ENCODE data around the gene TECPR2. TPM values are rescaled to one million over a fixed set of nuclear protein-coding genes. Genes with fewer than 3 reads are reported as not detected.

The TECPR2 gene
- total and polyA plus RNA-seq, 2 experiments from 2014 or later, result 9.2 to 37.4 TPM

DNA sequence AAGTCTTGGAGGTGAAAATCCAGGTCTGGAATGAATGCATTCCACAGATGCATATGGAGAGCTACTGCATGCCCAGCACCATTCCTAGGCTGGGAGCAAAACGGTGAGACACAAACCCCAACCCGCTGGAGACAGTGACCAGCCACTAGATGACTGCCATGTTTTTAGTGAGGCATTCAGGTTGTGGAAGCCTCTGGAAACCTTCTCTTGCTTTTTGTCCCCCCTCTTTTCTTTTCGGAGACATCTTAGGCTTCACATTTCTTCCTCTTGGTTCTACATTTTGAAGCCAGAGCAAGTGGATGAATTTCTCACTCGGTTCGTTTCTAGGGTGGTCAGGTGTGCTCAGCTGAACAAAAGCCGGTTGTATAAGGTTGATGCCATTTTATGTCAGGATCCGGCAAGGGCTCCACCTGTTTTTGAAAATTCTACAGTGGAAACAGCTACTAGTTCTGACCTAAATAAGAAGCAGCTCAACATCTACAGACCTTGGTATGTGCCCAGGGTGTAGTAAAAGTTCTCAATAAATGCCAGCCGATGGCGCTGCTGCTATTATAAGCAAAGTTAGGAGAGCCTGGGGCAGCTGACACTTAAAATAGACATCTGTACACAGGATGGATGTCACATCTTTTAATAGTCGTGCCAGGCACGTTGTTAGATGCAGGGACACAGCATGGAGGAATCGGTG, 45.0 kb upstream of the TECPR2 start:
- peak overlapping the region; percentile 93 for H3K27ac ChIP-seq
- TF ChIP-seq CTCF (IDR thresholded peaks at IDR 0.05; ENCODE audit: low read depth, low read length), result no peak
- H3K27me3 ChIP-seq, result no peaks in the 10 kb centered on the region
- DNase-seq (ENCODE audit: low read depth in 1 of 2, low spot score in 1 of 2), result peak in 1 of 2 donors; percentile 50
- peak overlapping the region; percentile 71 for H3K4me3 ChIP-seq
- peaks cover 8% of the 10 kb centered on the region for H3K4me1 ChIP-seq (ENCODE audit: low read depth)
- no peaks in the 10 kb centered on the region for H3K9me3 ChIP-seq (ENCODE audit: low read depth)
- H3K36me3 ChIP-seq, result no peaks in the 10 kb centered on the region

DNA sequence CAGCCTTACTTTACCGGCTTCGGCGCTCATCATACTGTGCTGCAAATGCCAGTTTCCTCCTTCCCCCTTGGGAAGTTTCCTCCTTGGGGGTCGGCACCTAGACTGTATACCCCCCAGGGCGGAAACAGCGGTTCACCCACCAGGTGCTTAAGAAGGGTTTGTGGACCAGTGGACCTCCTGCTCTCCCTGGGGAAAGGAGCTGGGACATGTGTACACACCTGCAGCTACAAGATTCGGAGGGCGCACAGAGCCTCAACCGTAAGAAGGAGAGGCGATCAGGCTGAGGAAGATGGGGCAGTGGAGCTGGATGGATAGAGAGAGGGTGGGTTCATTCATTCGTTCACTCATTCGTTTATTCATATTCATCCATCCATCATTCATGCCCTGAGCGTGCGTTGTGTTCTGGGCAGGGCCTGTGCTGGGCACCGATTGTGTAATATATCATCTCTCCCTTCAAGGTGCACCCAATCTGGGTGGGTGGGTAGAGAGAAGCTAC, 43.9 kb upstream of the TECPR2 start:
- peak overlapping the region; percentile 73 for H3K4me3 ChIP-seq
- no peak for TF ChIP-seq CTCF (IDR thresholded peaks at IDR 0.05; ENCODE audit: low read depth, low read length)
- no peaks in the 10 kb centered on the region for H3K36me3 ChIP-seq
- peak overlapping the region; percentile 92 for H3K27ac ChIP-seq
- no peaks in the 10 kb centered on the region for H3K9me3 ChIP-seq (ENCODE audit: low read depth)
- H3K4me1 ChIP-seq (ENCODE audit: low read depth), result peaks cover 8% of the 10 kb centered on the region
- H3K27me3 ChIP-seq, result no peaks in the 10 kb centered on the region
- DNase-seq (ENCODE audit: low read depth in 1 of 2, low spot score in 1 of 2), result no peak

DNA sequence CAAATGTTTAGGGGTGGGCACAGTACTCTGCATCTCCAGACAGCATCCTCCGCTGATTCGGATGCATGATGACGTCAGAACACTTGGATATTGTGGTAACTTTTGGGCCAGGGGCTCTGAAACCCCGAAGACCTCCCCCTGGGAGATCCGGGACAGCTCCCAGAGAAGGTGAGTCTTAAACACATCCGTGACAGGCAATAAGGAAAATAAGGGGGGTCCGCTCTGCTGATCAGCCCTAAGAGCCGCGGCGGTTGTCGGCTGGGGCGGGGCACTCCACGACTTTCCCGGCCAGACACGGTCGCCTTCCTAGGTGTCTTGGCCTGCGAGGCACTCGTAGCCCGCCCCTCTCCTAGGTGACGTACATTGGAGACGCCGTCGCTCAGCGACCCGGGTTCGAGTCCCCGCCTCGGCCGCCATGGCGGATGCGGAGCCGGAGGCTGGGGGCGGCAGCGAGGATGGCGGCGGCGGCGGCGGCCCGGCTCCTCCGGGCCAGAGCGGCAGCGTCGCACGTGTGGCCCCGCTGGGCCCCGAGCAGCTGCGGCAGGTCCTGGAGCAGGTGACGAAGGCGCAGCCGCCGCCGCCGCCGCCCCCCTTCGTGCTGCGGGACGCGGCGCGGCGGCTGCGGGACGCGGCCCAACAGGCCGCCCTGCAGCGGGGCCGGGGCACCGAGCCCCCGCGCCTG, 43.2 kb upstream of the TECPR2 start, which contains the start of gene ZNF839:
ZNF839 (plus strand) TSS at position 396 of the 682 bp plus-strand sequence; CDS start at position 416, 20 bp downstream.
- Histone ChIP-seq H3K4me1 (ENCODE audit: low read depth) (peaks cover 8% of the 10 kb centered on the region), H3K4me3 (peak within 1 kb of the TSS; percentile 73), H3K27ac (peak within 1 kb of the TSS; percentile 92), H3K27me3 (no peaks in the 10 kb centered on the region), H3K36me3 (no peaks in the 10 kb centered on the region), H3K9me3 (ENCODE audit: low read depth) (no peaks in the 10 kb centered on the region)
- TF ChIP-seq CTCF (IDR thresholded peaks at IDR 0.05; ENCODE audit: low read depth, low read length), result no peak
- peak; percentile 88 to 92 for DNase-seq (ENCODE audit: low read depth in 1 of 2, low spot score in 1 of 2)

DNA sequence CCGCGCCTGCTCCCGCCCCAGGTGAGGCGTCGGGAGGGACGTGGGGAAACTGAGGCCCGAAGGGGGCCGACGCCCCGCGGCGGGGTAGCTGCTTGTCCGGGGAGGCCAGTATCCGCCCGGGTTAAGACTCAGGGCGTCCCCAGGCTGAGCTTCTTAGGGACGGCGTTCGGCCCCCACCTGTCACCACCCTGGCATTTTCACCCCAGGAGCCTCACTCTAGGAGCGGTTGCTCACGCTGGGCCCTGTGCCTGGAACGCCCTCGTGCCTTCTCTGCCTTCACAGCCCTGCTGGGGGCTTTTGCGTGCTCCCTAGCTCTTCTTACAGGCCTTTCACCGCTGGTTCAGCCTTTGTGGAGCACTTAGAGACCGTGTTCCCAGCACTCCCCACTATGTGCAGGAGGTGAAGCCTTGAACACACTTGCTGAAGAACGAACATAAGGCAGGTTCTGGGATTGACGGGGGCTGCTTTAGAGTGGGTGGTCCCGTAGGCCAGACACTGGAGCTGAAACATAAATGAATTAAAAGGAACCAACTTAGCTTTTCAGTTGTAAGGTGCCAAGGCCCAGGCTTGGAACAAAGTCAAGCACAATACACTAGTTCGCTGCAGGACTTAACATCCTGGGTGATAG, 42.6 kb upstream of the TECPR2 start:
- H3K36me3 ChIP-seq, result no peaks in the 10 kb centered on the region
- peak; percentile 54 to 68 for DNase-seq (ENCODE audit: low read depth in 1 of 2, low spot score in 1 of 2)

More for the DNA sequence above, 42.6 kb upstream of the TECPR2 start:
- H3K4me1 ChIP-seq (ENCODE audit: low read depth), result peaks cover 8% of the 10 kb centered on the region
- no peaks in the 10 kb centered on the region for H3K9me3 ChIP-seq (ENCODE audit: low read depth)
- H3K4me3 ChIP-seq, result peak overlapping the region; percentile 73
- peak overlapping the region; percentile 92 for H3K27ac ChIP-seq
- H3K27me3 ChIP-seq, result no peaks in the 10 kb centered on the region
- TF ChIP-seq CTCF (IDR thresholded peaks at IDR 0.05; ENCODE audit: low read depth, low read length), result no peak

All from cardiac muscle cell (in vitro differentiated cells and primary cell).